ENCODE measurements around the gene FLYWCH2. TPM values are rescaled to one million over a fixed set of nuclear protein-coding genes. Genes with fewer than 3 reads are reported as not detected.

The FLYWCH2 gene, protein sequence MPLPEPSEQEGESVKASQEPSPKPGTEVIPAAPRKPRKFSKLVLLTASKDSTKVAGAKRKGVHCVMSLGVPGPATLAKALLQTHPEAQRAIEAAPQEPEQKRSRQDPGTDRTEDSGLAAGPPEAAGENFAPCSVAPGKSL
- total RNA-seq: 72.8 and 91.0 TPM in 2 replicates

DNA sequence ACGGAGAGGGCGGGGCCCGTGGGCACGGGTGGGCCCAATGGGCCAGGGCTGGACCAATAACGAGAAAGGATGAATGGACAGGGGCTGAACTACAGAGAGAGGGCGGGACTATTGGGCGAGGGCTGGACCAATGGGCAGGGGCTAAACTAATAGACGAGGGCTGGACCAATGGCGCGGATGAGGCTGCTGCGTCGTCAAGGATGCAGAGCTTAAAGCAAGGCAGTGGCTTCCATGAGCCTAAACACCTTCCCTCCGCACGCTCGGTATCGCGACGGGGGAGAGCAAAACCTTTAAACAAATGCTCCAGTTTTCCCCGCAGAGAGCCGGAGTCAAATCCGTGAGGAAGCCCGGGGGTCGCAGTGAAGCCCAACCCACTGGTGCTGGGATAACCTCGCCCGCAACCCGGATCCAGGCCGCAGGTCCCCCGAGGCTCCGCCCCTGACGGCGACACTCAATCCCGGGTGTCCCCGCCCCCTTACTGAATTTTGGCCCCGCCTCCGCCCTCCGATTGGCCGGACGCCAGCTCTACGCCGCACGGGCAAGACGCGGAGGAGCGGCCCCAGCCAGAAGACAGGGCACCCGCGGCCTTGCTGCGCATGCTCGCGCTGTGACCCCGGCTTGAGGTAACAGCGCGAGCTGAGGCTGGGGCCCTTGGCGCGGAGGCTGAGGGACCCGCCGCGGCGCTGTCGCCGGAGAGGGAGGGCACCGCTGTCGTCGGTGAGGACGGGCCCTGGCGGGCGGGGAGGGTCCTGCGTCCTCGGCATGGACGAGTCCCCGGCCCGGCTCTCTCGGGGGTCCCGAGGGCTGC lies at the start of gene FLYWCH2:
Gene FLYWCH2, plus strand, starts transcription at position 566 of the 808 bp plus-strand sequence. CDS start 13,235 bp downstream, outside the sequence.

DNA sequence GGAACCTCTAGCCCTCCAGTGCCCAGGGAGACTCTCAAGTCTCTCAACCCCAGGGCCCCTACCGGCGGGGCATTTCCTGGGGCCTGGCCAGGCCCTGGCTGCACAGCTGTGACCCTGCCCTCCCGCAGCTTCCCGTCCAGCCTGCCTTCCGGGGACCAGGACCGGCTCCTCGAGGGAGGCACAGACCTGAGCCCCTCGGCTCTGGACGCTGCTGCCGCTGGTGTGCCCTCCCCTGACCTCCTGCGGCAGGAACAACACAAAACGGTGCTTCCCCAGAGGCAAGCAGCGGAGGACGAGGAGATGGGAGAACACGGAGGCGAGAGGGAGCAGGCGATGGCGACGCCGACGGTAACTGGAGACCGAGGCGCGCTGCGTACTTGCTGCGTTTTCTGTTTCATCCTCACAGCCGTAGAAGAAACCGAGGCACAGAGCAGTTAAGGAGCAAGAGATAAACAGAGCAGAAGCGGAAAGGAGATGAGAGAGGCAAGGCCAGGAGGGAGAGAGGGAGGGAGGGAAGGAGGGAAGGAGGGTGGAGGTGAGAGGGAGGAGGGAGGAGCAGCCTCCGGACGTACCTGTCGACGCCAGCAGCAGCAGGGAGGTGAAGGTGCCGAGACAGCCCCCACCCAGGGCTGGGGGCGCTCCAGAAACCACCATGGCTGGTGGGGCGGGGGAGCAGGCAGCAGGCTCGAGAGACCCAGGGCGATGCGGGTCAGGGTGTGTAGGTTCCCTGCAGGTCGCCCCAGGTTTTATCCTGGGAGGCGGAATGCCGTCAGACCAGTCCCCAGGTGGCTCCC lies 25.4 kb upstream of the FLYWCH2 start, which contains the start of gene PRSS22:
Gene PRSS22, minus strand, starts transcription at position 720 of the 794 bp plus-strand sequence. Its CDS starts 66 bp downstream, at position 654.

DNA sequence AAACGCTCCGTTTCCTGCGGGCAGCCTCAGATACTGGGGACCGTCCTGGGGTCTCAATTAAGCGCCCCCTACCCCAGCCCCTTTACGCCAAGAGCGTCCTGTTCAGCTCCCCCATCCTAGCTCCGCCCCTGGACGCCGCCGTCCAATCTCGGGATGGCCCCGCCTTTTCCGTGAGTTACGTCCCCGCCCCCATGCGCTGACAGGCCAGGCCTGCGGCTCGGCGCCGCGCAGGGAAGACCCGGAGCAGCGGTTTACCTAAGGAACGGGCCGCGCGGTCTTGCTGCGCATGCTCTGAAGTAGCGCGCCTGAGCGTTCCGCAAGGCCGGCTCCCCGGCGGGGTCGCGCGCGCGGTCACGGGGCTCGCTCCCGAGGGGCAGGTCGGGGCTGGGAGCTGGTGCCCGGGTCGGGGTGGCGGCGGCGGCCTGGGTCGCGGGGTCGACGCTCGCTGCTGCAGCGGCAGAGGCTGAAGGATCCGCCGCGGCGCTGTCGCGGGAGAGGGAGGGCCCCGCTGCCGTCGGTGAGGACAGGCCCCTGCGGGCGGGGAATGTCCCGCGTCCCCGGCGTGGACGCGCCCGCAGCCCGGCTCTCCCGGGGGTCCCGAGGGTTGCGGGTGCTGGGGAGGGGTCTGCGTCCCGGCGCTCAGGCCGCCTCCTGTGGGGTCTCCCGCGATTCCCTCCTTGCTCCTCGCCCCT lies 28.8 kb downstream of the FLYWCH2 start, which contains the start of gene FLYWCH1:
Gene FLYWCH1, plus strand, starts transcription at position 294 of the 692 bp plus-strand sequence. CDS start 17,755 bp downstream, outside the sequence.

Other genes with a start within 250 kb of the FLYWCH2 start
- gene KCTD5, start 200.7 kb upstream of the FLYWCH2 start, total RNA-seq: 27.6 and 34.2 TPM in 2 replicates
- 0.50 and 0.74 TPM in 2 replicates for gene PRSS27, start 163.0 kb upstream of the FLYWCH2 start, total RNA-seq
- gene SRRM2, start 130.6 kb upstream of the FLYWCH2 start, total RNA-seq: 43.3 and 52.5 TPM in 2 replicates
- gene ELOB, start 105.9 kb upstream of the FLYWCH2 start, total RNA-seq: 333 and 369 TPM in 2 replicates
- not detected in 2 replicates for gene PRSS33, start 95.7 kb upstream of the FLYWCH2 start, total RNA-seq
- not detected in 2 replicates for gene PRSS41, start 84.7 kb upstream of the FLYWCH2 start, total RNA-seq
- not detected in 2 replicates for gene PRSS21, start 66.0 kb upstream of the FLYWCH2 start, total RNA-seq
- 0.45 and 1.0 TPM in 2 replicates for gene ZG16B, start 52.9 kb upstream of the FLYWCH2 start, total RNA-seq
- not detected in 2 replicates for gene PRSS22, start 25.0 kb upstream of the FLYWCH2 start, total RNA-seq
- gene FLYWCH1, start 28.7 kb downstream of the FLYWCH2 start, total RNA-seq: 34.6 and 35.1 TPM in 2 replicates
- 0.15 TPM in 1 of 2 replicates, not detected in the other for gene KREMEN2, start 81.1 kb downstream of the FLYWCH2 start, total RNA-seq
- 19.6 and 24.9 TPM in 2 replicates for gene PAQR4, start 86.1 kb downstream of the FLYWCH2 start, total RNA-seq
- 47.6 and 51.1 TPM in 2 replicates for gene PKMYT1, start 97.2 kb downstream of the FLYWCH2 start, total RNA-seq
- not detected in 2 replicates for gene CLDN9, start 129.7 kb downstream of the FLYWCH2 start, total RNA-seq
- 0.15 and 0.17 TPM in 2 replicates for gene CLDN6, start 135.0 kb downstream of the FLYWCH2 start, total RNA-seq
- 376 and 378 TPM in 2 replicates for gene TNFRSF12A, start 137.2 kb downstream of the FLYWCH2 start, total RNA-seq
- gene HCFC1R1, start 140.7 kb downstream of the FLYWCH2 start, total RNA-seq: 59.5 and 72.5 TPM in 2 replicates
- 39.4 and 46.1 TPM in 2 replicates for gene THOC6, start 140.8 kb downstream of the FLYWCH2 start, total RNA-seq
- gene BICDL2, start 153.7 kb downstream of the FLYWCH2 start, total RNA-seq: not detected in 2 replicates
- under 0.01 TPM in 2 replicates for gene MMP25, start 163.3 kb downstream of the FLYWCH2 start, total RNA-seq
- 24.1 and 25.2 TPM in 2 replicates for gene IL32, start 182.4 kb downstream of the FLYWCH2 start, total RNA-seq
- not detected in 2 replicates for gene ZSCAN10, start 216.1 kb downstream of the FLYWCH2 start, total RNA-seq
- 13.8 and 14.6 TPM in 2 replicates for gene ZNF205, start 229.4 kb downstream of the FLYWCH2 start, total RNA-seq

Data from bronchus fibroblast of lung (primary cell).